Measurements from ENCODE around the gene SHC2.
"Not testable (repeated sequence)": the region's sequence is repeated elsewhere in the genome, so short reads cannot be mapped to it uniquely, and the experiment has no call there.

The SHC2 gene

GRCh38 chr19:388691-389090, 72.1 kb downstream of the SHC2 start:
- no peak overlapping the region for H3K4me3 ChIP-seq (ENCODE audit: low read depth, low read length)
- DNase-seq (ENCODE audit: low read depth) = no peak

DNA sequence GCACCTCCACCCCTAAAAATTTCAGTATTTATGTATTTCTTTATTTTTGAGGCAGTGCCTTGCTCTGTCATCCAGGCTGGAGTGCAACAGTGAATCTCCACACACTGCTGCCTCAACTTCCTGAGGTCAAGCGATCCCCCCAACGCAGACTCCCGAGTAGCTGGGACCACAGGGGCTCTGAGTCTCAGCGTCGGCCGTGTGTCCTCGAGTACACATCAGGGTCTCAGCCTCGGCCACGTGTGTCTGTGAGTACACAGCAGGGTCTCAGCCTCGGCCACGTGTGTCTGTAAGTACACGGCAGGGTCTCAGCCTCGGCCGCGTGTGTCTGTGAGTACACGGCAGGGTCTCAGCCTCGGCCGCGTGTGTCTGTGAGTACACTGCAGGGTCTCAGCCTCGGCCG, 73.1 kb downstream of the SHC2 start:
- H3K4me3 ChIP-seq (ENCODE audit: low read depth, low read length) = no peak overlapping the region
- TF ChIP-seq, protein P1, sequence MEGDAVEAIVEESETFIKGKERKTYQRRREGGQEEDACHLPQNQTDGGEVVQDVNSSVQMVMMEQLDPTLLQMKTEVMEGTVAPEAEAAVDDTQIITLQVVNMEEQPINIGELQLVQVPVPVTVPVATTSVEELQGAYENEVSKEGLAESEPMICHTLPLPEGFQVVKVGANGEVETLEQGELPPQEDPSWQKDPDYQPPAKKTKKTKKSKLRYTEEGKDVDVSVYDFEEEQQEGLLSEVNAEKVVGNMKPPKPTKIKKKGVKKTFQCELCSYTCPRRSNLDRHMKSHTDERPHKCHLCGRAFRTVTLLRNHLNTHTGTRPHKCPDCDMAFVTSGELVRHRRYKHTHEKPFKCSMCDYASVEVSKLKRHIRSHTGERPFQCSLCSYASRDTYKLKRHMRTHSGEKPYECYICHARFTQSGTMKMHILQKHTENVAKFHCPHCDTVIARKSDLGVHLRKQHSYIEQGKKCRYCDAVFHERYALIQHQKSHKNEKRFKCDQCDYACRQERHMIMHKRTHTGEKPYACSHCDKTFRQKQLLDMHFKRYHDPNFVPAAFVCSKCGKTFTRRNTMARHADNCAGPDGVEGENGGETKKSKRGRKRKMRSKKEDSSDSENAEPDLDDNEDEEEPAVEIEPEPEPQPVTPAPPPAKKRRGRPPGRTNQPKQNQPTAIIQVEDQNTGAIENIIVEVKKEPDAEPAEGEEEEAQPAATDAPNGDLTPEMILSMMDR (IDR thresholded peaks at IDR 0.05; ENCODE audit: low read depth, low read length, missing control alignments) = no peak
- DNase-seq (ENCODE audit: low read depth) = no peak

More at GRCh38 chr19:388691-389090, 72.1 kb downstream of the SHC2 start:
- TF ChIP-seq, protein P1 (IDR thresholded peaks at IDR 0.05; ENCODE audit: low read depth, low read length, missing control alignments) = no peak

- not testable (repeated sequence) for DNase-seq (ENCODE audit: low read depth)
Observed at GRCh38 chr19:386632-387301, 74.1 kb downstream of the SHC2 start.

DNA sequence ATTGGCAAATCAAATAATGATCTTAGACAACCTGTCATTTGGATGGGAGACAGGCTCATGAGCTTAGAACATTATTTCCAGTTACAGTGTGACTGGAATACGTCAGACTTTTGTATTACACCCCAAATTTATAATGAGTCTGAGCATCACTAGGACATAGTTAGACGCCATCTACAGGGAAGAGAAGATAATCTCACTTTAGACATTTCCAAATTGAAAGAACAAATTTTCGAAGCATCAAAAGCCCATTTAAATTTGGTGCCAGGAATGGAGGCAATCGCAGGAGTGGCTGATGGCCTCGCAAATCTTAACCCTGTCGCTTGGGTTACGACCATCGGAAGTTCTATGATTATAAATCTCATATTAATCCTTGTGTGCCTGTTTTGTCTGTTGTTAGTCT, 74.6 kb downstream of the SHC2 start:
- H3K4me3 ChIP-seq (ENCODE audit: low read depth, low read length); DNase-seq (ENCODE audit: low read depth): not testable (repeated sequence)

More at GRCh38 chr19:386632-387301, 74.1 kb downstream of the SHC2 start:
- H3K4me3 ChIP-seq (ENCODE audit: low read depth, low read length) = not testable (repeated sequence)

GRCh38 chr19:384799-385169, 76.0 kb downstream of the SHC2 start:
- DNase-seq (ENCODE audit: low read depth) = no peak

DNA sequence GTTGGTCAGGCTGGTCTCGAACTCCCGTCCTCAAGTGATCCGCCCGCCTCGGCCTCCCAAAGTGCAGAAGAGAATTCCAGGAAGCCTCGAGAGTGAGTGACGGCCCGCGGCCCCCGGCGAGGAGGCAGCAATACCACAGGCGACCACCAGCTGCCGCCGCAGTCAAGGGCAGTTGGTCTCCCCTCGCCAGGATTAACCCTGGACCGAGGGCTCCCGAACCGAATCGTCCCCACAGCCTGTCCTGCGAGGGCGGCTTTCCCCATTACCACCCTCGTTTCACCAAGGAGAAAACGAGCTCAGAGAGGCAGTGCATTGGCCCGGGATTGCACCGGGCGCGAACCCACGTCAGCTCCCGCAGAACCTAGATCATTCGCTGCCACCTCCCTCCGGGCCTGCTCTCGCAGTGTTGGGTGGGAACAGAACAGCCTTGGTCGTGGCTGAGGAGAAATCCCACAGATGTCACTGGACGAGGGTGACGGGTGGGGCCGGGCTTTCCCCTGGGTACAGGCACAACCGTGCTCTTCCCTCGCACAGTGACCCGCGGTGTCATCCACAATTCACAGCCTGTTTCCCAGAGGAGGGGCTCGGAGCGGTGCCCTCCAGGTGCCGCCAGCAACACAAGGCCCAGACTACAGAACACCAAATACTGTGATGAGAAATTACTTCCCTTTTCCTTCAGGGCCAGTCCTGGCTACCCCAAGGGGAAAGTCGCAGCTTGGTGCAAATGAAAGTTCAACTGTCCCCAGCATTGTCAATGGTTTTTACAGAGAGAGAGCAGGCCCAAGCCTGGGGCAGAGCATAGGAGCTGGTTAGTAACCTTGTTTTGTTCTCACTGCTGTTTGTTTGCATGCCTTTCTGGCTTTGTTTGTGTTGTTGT, 76.7 kb downstream of the SHC2 start:
- TF ChIP-seq, protein P1 (IDR thresholded peaks at IDR 0.05; ENCODE audit: low read depth, low read length, missing control alignments) = peak; percentile 30
- no peak overlapping the region for H3K4me3 ChIP-seq (ENCODE audit: low read depth, low read length)
- no peak for DNase-seq (ENCODE audit: low read depth)

More at GRCh38 chr19:384799-385169, 76.0 kb downstream of the SHC2 start:
- H3K4me3 ChIP-seq (ENCODE audit: low read depth, low read length) = no peak overlapping the region
- TF ChIP-seq, protein P1 (IDR thresholded peaks at IDR 0.05; ENCODE audit: low read depth, low read length, missing control alignments) = no peak

- H3K4me3 ChIP-seq (ENCODE audit: low read depth, low read length) = no peak overlapping the region
- TF ChIP-seq, protein P1 (IDR thresholded peaks at IDR 0.05; ENCODE audit: low read depth, low read length, missing control alignments) = no peak
- no peak for DNase-seq (ENCODE audit: low read depth)
Observed at GRCh38 chr19:383040-383439, 77.8 kb downstream of the SHC2 start.

DNA sequence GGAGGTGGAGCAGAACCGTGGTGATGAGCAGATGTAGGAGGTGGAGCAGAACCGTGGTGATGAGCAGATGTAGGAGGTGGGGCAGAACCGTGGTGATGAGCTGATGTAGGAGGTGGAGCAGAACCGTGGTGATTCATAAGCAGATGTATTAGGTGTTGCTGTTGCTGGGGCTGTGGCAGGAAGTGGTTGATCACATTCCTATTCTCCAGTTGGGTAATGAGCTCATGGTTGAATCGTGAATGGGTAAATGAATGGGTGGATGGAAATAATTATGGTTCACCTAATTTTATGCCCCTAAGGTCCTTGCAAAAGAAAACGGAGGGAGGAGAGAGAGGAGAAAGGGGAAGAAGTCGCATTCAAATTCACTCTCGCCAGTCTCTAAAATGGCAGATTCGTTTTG, 78.3 kb downstream of the SHC2 start:
- H3K4me3 ChIP-seq (ENCODE audit: low read depth, low read length) = not testable (repeated sequence)

GRCh38 chr19:381901-382300, 78.9 kb downstream of the SHC2 start:
- not testable (repeated sequence) for H3K4me3 ChIP-seq (ENCODE audit: low read depth, low read length); DNase-seq (ENCODE audit: low read depth)

More for the DNA sequence above, 78.3 kb downstream of the SHC2 start:
- peak; percentile 69 for DNase-seq (ENCODE audit: low read depth)

DNA sequence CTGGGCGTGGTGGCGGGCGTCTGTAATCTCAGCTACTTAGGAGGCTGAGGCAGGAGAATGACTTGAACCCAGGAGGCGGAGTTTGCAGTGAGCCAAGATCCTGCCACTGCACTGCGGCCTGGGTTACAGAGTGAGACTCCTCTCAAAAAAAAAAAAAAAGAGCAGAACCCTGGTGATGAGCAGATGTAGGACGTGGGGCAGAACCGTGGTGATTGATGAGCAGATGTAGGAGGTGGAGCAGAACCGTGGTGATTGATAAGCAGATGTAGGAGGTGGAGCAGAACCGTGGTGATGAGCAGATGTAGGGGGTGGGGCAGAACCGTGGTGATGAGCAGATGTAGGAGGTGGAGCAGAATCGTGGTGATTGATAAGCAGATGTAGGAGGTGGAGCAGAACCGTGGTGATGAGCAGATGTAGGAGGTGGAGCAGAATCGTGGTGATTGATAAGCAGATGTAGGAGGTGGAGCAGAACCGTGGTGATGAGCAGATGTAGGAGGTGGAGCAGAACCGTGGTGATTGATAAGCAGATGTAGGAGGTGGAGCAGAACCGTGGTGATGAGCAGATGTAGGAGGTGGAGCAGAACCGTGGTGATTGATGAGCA, 80.1 kb downstream of the SHC2 start:
- DNase-seq (ENCODE audit: low read depth); H3K4me3 ChIP-seq (ENCODE audit: low read depth, low read length): not testable (repeated sequence)
